Loucy (cell line): Measurements from ENCODE around the gene FOXP1.

Experiments
- CTCF ChIP-seq: fragments of 200-600 bp; sonication (generic); conservative IDR thresholded peaks from 2 replicates; pipeline ENCODE4 v1.5.1; 2014; ENCODE audit warnings: mild to moderate bottlenecking, antibody characterized with exemption, low read length
- EZH2phosphoT487 ChIP-seq: fragments of 200-600 bp; IDR thresholded peaks from 2 replicates; pipeline ENCODE4 v1.6.1; 2018; ENCODE audit warnings: antibody characterized with exemption, mild to moderate bottlenecking, moderate library complexity, borderline replicate concordance

- TF ChIP-seq CTCF = no peak
- no peak for TF ChIP-seq EZH2phosphoT487
Measured at GRCh38 chr3:71145954-71146353, 437.6 kb downstream of the FOXP1 start.
